H9 (cell line): ENCODE data around the gene ZNF619. TPM values are rescaled to one million over a fixed set of nuclear protein-coding genes. Genes with fewer than 3 reads are reported as not detected.

ENCODE experiments used
- DNase-seq: peaks from one replicate; pipeline ENCODE4 v3.0.0-alpha.2; 2017
- H2AFZ ChIP-seq: one replicate; pipeline ENCODE4 v1.6.1; 2013; ENCODE audit warnings: mild to moderate bottlenecking, low read length, control low read depth, moderate library complexity
- H2AK5ac ChIP-seq: 2 replicates; pipeline ENCODE4 v1.6.1; 2013; ENCODE audit warnings: low read length, control low read depth, mixed read lengths; ENCODE audit not compliant: insufficient read length
- H2BK120ac ChIP-seq: one replicate; pipeline ENCODE4 v1.6.1; 2013; ENCODE audit warnings: low read depth, mild to moderate bottlenecking, low read length, control low read depth, inconsistent platforms; ENCODE audit not compliant: poor library complexity, severe bottlenecking
- H2BK12ac ChIP-seq: 2 replicates; pipeline ENCODE4 v1.6.1; 2013; ENCODE audit warnings: low read length, control low read depth, mixed read lengths, low read depth; ENCODE audit not compliant: insufficient read length
- H2BK15ac ChIP-seq: 2 replicates; pipeline ENCODE4 v1.6.1; 2013; ENCODE audit warnings: low read depth, low read length, control low read depth
- H2BK20ac ChIP-seq: one replicate; pipeline ENCODE4 v1.6.1; 2013; ENCODE audit warnings: low read depth, mild to moderate bottlenecking, low read length, control low read depth, inconsistent platforms; ENCODE audit not compliant: poor library complexity, severe bottlenecking
- H2BK5ac ChIP-seq: 2 replicates; pipeline ENCODE4 v1.6.1; 2013; ENCODE audit warnings: low read length, control low read depth, mixed read lengths; ENCODE audit not compliant: insufficient read length
- H3K14ac ChIP-seq: 2 replicates; pipeline ENCODE4 v1.6.1; 2013; ENCODE audit warnings: low read length, control low read depth; ENCODE audit not compliant: insufficient read depth
- H3K18ac ChIP-seq: 2 replicates; pipeline ENCODE4 v1.6.1; 2013; ENCODE audit warnings: low read depth, mild to moderate bottlenecking, mixed read lengths, low read length, control low read depth; ENCODE audit not compliant: insufficient read length
- H3K23ac ChIP-seq: 2 replicates; pipeline ENCODE4 v1.6.1; 2013; ENCODE audit warnings: low read length, control low read depth, mixed read lengths, low read depth; ENCODE audit not compliant: insufficient read length
- H3K23me2 ChIP-seq: 2 replicates; pipeline ENCODE4 v1.6.1; 2013; ENCODE audit warnings: low read depth, mild to moderate bottlenecking, mixed read lengths, low read length, control low read depth; ENCODE audit not compliant: insufficient read length, poor library complexity, severe bottlenecking
- H3K27ac ChIP-seq: 2 replicates; pipeline ENCODE4 v1.5.1; 2013; ENCODE audit warnings: low read length, control low read depth, mixed read lengths, low read depth; ENCODE audit not compliant: insufficient read length
- H3K27me3 ChIP-seq: 2 replicates; pipeline ENCODE4 v1.6.1; 2013; ENCODE audit warnings: low read length, control low read depth, inconsistent platforms; ENCODE audit not compliant: insufficient read depth
- H3K4ac ChIP-seq: 2 replicates; pipeline ENCODE4 v1.6.1; 2013; ENCODE audit warnings: low read depth, mild to moderate bottlenecking, control low read depth, inconsistent platforms, low read length, moderate library complexity
- H3K4me1 ChIP-seq: 2 replicates; pipeline ENCODE4 v1.6.1; 2013; ENCODE audit warnings: low read length, control low read depth, inconsistent platforms; ENCODE audit not compliant: insufficient read depth
- H3K4me2 ChIP-seq: 2 replicates; pipeline ENCODE4 v1.6.1; 2013; ENCODE audit warnings: low read length, control low read depth, mixed read lengths; ENCODE audit not compliant: insufficient read length, insufficient read depth
- H3K56ac ChIP-seq: 2 replicates; pipeline ENCODE4 v1.6.1; 2013; ENCODE audit warnings: low read depth, mild to moderate bottlenecking, mixed read lengths, low read length, control low read depth; ENCODE audit not compliant: insufficient read length
- H3K79me1 ChIP-seq: 2 replicates; pipeline ENCODE4 v1.6.1; 2013; ENCODE audit warnings: low read depth, mild to moderate bottlenecking, moderate library complexity, low read length, control low read depth, inconsistent platforms; ENCODE audit not compliant: insufficient read depth, poor library complexity, severe bottlenecking
- H3K79me2 ChIP-seq: 2 replicates; pipeline ENCODE4 v1.6.1; 2013; ENCODE audit warnings: low read length, control low read depth, inconsistent platforms; ENCODE audit not compliant: insufficient read depth
- H3K9ac ChIP-seq: 2 replicates; pipeline ENCODE4 v1.6.1; 2013; ENCODE audit warnings: low read length, control low read depth, mixed read lengths; ENCODE audit not compliant: insufficient read length; ENCODE audit errors: extremely low read depth
- H3K9me3 ChIP-seq: one replicate; pipeline ENCODE4 v1.6.1; 2013; ENCODE audit warnings: low read depth, low read length, inconsistent platforms; ENCODE audit not compliant: control insufficient read depth
- H3T11ph ChIP-seq: one replicate; pipeline ENCODE4 v1.6.1; 2013; ENCODE audit warnings: mild to moderate bottlenecking, low read length, control low read depth, inconsistent platforms
- H4K20me1 ChIP-seq: one replicate; pipeline ENCODE4 v1.6.1; 2013; ENCODE audit not compliant: control insufficient read depth, insufficient read length, insufficient read depth
- H4K5ac ChIP-seq: 2 replicates; pipeline ENCODE4 v1.6.1; 2013; ENCODE audit warnings: low read depth, mild to moderate bottlenecking, mixed read lengths, low read length, control low read depth; ENCODE audit not compliant: insufficient read length
- H4K8ac ChIP-seq: replicated peaks from 2 replicates; pipeline ENCODE4 v1.6.1; 2013; ENCODE audit warnings: low read length, control low read depth, mixed read lengths, low read depth; ENCODE audit not compliant: insufficient read length
- H4K91ac ChIP-seq: 2 replicates; pipeline ENCODE4 v1.6.1; 2013; ENCODE audit warnings: low read depth, mild to moderate bottlenecking, moderate library complexity, mixed read lengths, low read length, control low read depth; ENCODE audit not compliant: insufficient read length
- H3K27ac Mint-ChIP-seq, 3 experiments: 2 replicates in 2 of 3; 3 replicates in 1 of 3; pipeline ENCODE4 v1.8.0; 2020 to 2021; ENCODE audit warnings: mixed read lengths in 3 of 3, mild to moderate bottlenecking in 1 of 3, moderate library complexity in 1 of 3
- H3K27me3 Mint-ChIP-seq: 2 replicates; pipeline ENCODE4 v1.8.0; 2021; ENCODE audit warnings: low read depth, mild to moderate bottlenecking, moderate library complexity, mixed read lengths
- H3K36me3 Mint-ChIP-seq, 3 experiments: 2 replicates in 2 of 3; 3 replicates in 1 of 3; pipeline ENCODE4 v1.8.0; 2020 to 2021; ENCODE audit warnings: low read depth in 3 of 3, mixed read lengths in 3 of 3; ENCODE audit not compliant: insufficient read depth in 1 of 3
- H3K4me1 Mint-ChIP-seq, 2 experiments: 2 replicates each; pipeline ENCODE4 v1.8.0; 2020; ENCODE audit warnings: mixed read lengths in 2 of 2
- H3K4me3 Mint-ChIP-seq, 2 experiments: 2 replicates in 1 of 2; 3 replicates in 1 of 2; pipeline ENCODE4 v1.8.0; 2020 to 2021; ENCODE audit warnings: mild to moderate bottlenecking in 2 of 2, mixed read lengths in 2 of 2, moderate library complexity in 1 of 2
- H3K9me3 Mint-ChIP-seq, 2 experiments: 2 replicates in 1 of 2; 3 replicates in 1 of 2; pipeline ENCODE4 v1.8.0; 2020; ENCODE audit warnings: mild to moderate bottlenecking in 2 of 2, mixed read lengths in 2 of 2, moderate library complexity in 1 of 2
- CTCF ChIP-seq: fragments of 200-600 bp; sonication (generic); conservative IDR thresholded peaks from 3 replicates; pipeline ENCODE4 v1.8.0; 2021; ENCODE audit warnings: antibody characterized with exemption, mild to moderate bottlenecking
- WGBS: extraction: QIAGEN DNeasy Blood & Tissue Kit; methylation state at CpG from one replicate; pipeline ENCODE4 v1.1.7; 2013; ENCODE audit warnings: missing lambda C conversion rate, low lambda C conversion rate, mixed read lengths; ENCODE audit not compliant: insufficient read length; ENCODE audit errors: extremely low coverage; 5-methylcytosine and 5-hydroxymethylcytosine counted together
- total RNA-seq: library from RNA; stranded (reverse); gene quantifications from 2 replicates; pipeline ENCODE4 v1.2.1, GENCODE V29; 2021

ZNF619 gene
- total RNA-seq, 1 experiment from 2014 or later, result 4.8 TPM

GRCh38 chr3:40511031-40511718 is 34.3 kb downstream of the ZNF619 start:
- WGBS, result no CpG with 5 or more reads among the region's 1 CpG
- Histone ChIP-seq H3K9ac (no peak overlapping the region), H3K4ac (no peak overlapping the region), H2BK15ac (no peak overlapping the region), H3K23me2 (no peaks in the 10 kb centered on the region), H3K9me3 (no peaks in the 10 kb centered on the region), H3K27me3 (no peaks in the 10 kb centered on the region), H3T11ph (no peak overlapping the region), H4K20me1 (no peaks in the 10 kb centered on the region), H3K4me2 (no peak overlapping the region), H3K4me1 (no peaks in the 10 kb centered on the region), H3K79me1 (no peaks in the 10 kb centered on the region), H3K18ac (no peak overlapping the region), H3K14ac (no peak overlapping the region), H4K91ac (no peak overlapping the region), H3K27ac (no peak overlapping the region), H2BK5ac (no peak overlapping the region), H3K79me2 (peaks cover 2% of the 10 kb centered on the region; the same call in 1 of the 2 replicates), H3K23ac (no peak overlapping the region), H2AK5ac (no peak overlapping the region), H2BK20ac (no peak overlapping the region), H2BK12ac (no peak overlapping the region), H2BK120ac (no peak overlapping the region), H3K56ac (no peak overlapping the region), H2AFZ (no peak overlapping the region), H4K8ac (no peak overlapping the region), H4K5ac (no peak overlapping the region)
- Mint-ChIP-seq H3K27me3 (no peaks in the 10 kb centered on the region; the same call in 1 of the 2 replicates), H3K4me3 (no peak overlapping the region), H3K4me1 (peaks cover 7 to 8% of the 10 kb centered on the region in 2 experiments), H3K36me3 (peaks cover 24 to 81% (median 74%) of the 10 kb centered on the region in 3 experiments), H3K27ac (no peak overlapping the region; a peak in 1 of 7 replicates), H3K9me3 (0 out of 5 replicates have a peak, but pooled peaks cover 0 to 2% of the 10 kb centered on the region in 2 experiments)
- TF ChIP-seq CTCF, result no peak
- DNase-seq, result no peak
